IMR-90 (cell line): ENCODE data around the gene LRCH4. TPM values are rescaled to one million over a fixed set of nuclear protein-coding genes. Genes with fewer than 3 reads are reported as not detected.

Source experiments
- ATAC-seq: fragments of 200-7000 bp; cut with Tn5 transposase; 2 replicates; pipeline ENCODE4 v1.9.1; 2020; ENCODE audit warnings: low read depth, mild to moderate bottlenecking, moderate library complexity
- BruUV-seq: library from RNA; stranded (reverse); fragments of 400-500 nt; replicated peaks from 2 replicates; lab custom pipeline; 2021; lab: Mats Ljungman, UMichigan
- CTCF ChIA-PET: fragments of 300-600 bp; formaldehyde crosslinking; extraction: SDS; loops from one replicate; lab custom pipeline; 2021; ENCODE audit warnings: antibody characterized with exemption; lab: Yijun Ruan, JAX
- POLR2A ChIA-PET: fragments of 300-600 bp; sonication (Branson Sonifier 250); formaldehyde crosslinking; loops from one replicate; lab custom pipeline; 2022; ENCODE audit warnings: antibody characterized with exemption; ENCODE audit not compliant: unreplicated experiment; lab: Charles Lee
- DNase-seq: peaks from one replicate; pipeline ENCODE4 v3.0.0; 2013
- H2AFZ ChIP-seq: replicated peaks from 2 replicates; pipeline ENCODE3; 2013; ENCODE audit warnings: low read length, mild to moderate bottlenecking; ENCODE audit not compliant: poor library complexity
- H2AK5ac ChIP-seq: 2 replicates; pipeline ENCODE4 v1.6.1; 2013; ENCODE audit warnings: low read depth, low read length, inconsistent platforms
- H2AK9ac ChIP-seq: replicated peaks from 2 replicates; pipeline ENCODE3; 2013; ENCODE audit warnings: mild to moderate bottlenecking, low read depth, low read length, moderate library complexity; ENCODE audit not compliant: poor library complexity
- H2BK120ac ChIP-seq: 2 replicates; pipeline ENCODE4 v1.6.1; 2013; ENCODE audit warnings: low read depth, low read length, inconsistent platforms
- H2BK15ac ChIP-seq: 3 replicates; pipeline ENCODE4 v1.6.1; 2013; ENCODE audit warnings: low read depth, low read length, inconsistent platforms
- H2BK20ac ChIP-seq: 2 replicates; pipeline ENCODE4 v1.6.1; 2013; ENCODE audit warnings: low read depth, mild to moderate bottlenecking, inconsistent platforms, low read length, moderate library complexity
- H2BK5ac ChIP-seq: 2 replicates; pipeline ENCODE4 v1.6.1; 2013; ENCODE audit warnings: mild to moderate bottlenecking, low read depth, low read length, inconsistent platforms; ENCODE audit not compliant: poor library complexity, severe bottlenecking
- H3K14ac ChIP-seq: replicated peaks from 2 replicates; pipeline ENCODE4 v1.6.1; 2013; ENCODE audit warnings: low read depth, low read length, inconsistent platforms
- H3K18ac ChIP-seq: 2 replicates; pipeline ENCODE4 v1.6.1; 2013; ENCODE audit warnings: low read depth, low read length, control low read depth
- H3K23ac ChIP-seq: 2 replicates; pipeline ENCODE4 v1.6.1; 2013; ENCODE audit warnings: low read depth, low read length, inconsistent platforms
- H3K27ac ChIP-seq: 2 replicates; pipeline ENCODE4 v1.5.1; 2013; ENCODE audit warnings: mild to moderate bottlenecking, control low read depth, low read length; ENCODE audit not compliant: insufficient read depth
- H3K27me3 ChIP-seq: 2 replicates; pipeline ENCODE4 v1.6.1; 2013; ENCODE audit warnings: low read length; ENCODE audit not compliant: control insufficient read depth, insufficient read depth
- H3K36me3 ChIP-seq: 2 replicates; pipeline ENCODE4 v1.6.1; 2013; ENCODE audit warnings: low read length, mixed read lengths; ENCODE audit not compliant: control insufficient read depth, insufficient read depth
- H3K4ac ChIP-seq: 2 replicates; pipeline ENCODE4 v1.6.1; 2013; ENCODE audit warnings: low read depth, low read length, inconsistent platforms
- H3K4me1 ChIP-seq: 2 replicates; pipeline ENCODE4 v1.6.1; 2013; ENCODE audit warnings: low read length, mixed read lengths; ENCODE audit not compliant: control insufficient read depth, insufficient read depth
- H3K4me2 ChIP-seq: 2 replicates; pipeline ENCODE4 v1.6.1; 2013; ENCODE audit warnings: low read depth, mild to moderate bottlenecking, control low read depth, low read length, moderate library complexity
- H3K4me3 ChIP-seq: 2 replicates; pipeline ENCODE4 v1.5.1; 2013; ENCODE audit warnings: low read depth, mild to moderate bottlenecking, control low read depth, low read length, moderate library complexity; ENCODE audit not compliant: insufficient read depth
- H3K56ac ChIP-seq: 2 replicates; pipeline ENCODE4 v1.6.1; 2013; ENCODE audit warnings: low read length, inconsistent platforms; ENCODE audit not compliant: insufficient read depth; ENCODE audit errors: extremely low read depth
- H3K79me1 ChIP-seq, 2 experiments: 2 replicates each; pipeline ENCODE4 v1.6.1; 2013; ENCODE audit warnings: low read length in 2 of 2, inconsistent platforms in 1 of 2, low read depth in 1 of 2
- H3K9ac ChIP-seq: 2 replicates; pipeline ENCODE4 v1.6.1; 2013; ENCODE audit warnings: low read depth, low read length, control low read depth
- H3K9me1 ChIP-seq: 2 replicates; pipeline ENCODE4 v1.6.1; 2013; ENCODE audit warnings: low read length, inconsistent platforms; ENCODE audit not compliant: insufficient read depth
- H3K9me3 ChIP-seq: 2 replicates; pipeline ENCODE4 v1.6.1; 2013; ENCODE audit warnings: low read length; ENCODE audit not compliant: control insufficient read depth, insufficient read depth
- H4K20me1 ChIP-seq: 2 replicates; pipeline ENCODE4 v1.6.1; 2013; ENCODE audit warnings: low read length, inconsistent platforms; ENCODE audit not compliant: insufficient read depth
- H4K5ac ChIP-seq: 2 replicates; pipeline ENCODE4 v1.6.1; 2013; ENCODE audit warnings: mild to moderate bottlenecking, low read depth, low read length, control low read depth
- H4K8ac ChIP-seq, 2 experiments: 2 replicates each; pipeline ENCODE4 v1.6.1; 2013; ENCODE audit warnings: low read depth in 2 of 2, low read length in 2 of 2, control low read depth in 1 of 2, inconsistent platforms in 1 of 2
- H4K91ac ChIP-seq: 2 replicates; pipeline ENCODE4 v1.6.1; 2013; ENCODE audit warnings: low read depth, low read length, inconsistent platforms; ENCODE audit not compliant: insufficient read depth
- BHLHE40 ChIP-seq: fragments of 150-350 bp; IDR thresholded peaks from 2 replicates; pipeline ENCODE4 v1.6.1; 2016; ENCODE audit warnings: mild to moderate bottlenecking, low read depth, low read length
- CEBPB ChIP-seq: IDR thresholded peaks from 2 replicates; pipeline ENCODE4 v1.6.1; 2012; ENCODE audit warnings: low read depth, low read length, improper control_type of control experiment
- CHD1 ChIP-seq: IDR thresholded peaks from 2 replicates; pipeline ENCODE4 v1.6.1; 2012; ENCODE audit warnings: low read depth, low read length, improper control_type of control experiment
- CTCF ChIP-seq: conservative IDR thresholded peaks from 2 replicates; pipeline ENCODE4 v1.5.1; 2012; ENCODE audit warnings: mild to moderate bottlenecking, low read depth, low read length, improper control_type of control experiment
- FOS ChIP-seq: fragments of 150-350 bp; IDR thresholded peaks from 2 replicates; pipeline ENCODE4 v1.6.1; 2016; ENCODE audit warnings: low read depth, low read length
- MAFK ChIP-seq: IDR thresholded peaks from 2 replicates; pipeline ENCODE4 v1.6.1; 2012; ENCODE audit warnings: low read depth, low read length, improper control_type of control experiment
- MAZ ChIP-seq: IDR thresholded peaks from 2 replicates; pipeline ENCODE4 v1.6.1; 2012; ENCODE audit warnings: low read depth, mild to moderate bottlenecking, low read length, improper control_type of control experiment, moderate library complexity, borderline replicate concordance
- MXI1 ChIP-seq: IDR thresholded peaks from 2 replicates; pipeline ENCODE4 v1.6.1; 2012; ENCODE audit warnings: low read depth, mild to moderate bottlenecking, low read length, moderate library complexity, borderline replicate concordance
- NFE2L2 ChIP-seq: fragments of 150-350 bp; IDR thresholded peaks from 2 replicates; pipeline ENCODE4 v1.6.1; 2016; ENCODE audit warnings: low read depth, mild to moderate bottlenecking, low read length
- POLR2A ChIP-seq: IDR thresholded peaks from 2 replicates; pipeline ENCODE4 v1.6.1; 2012; ENCODE audit warnings: mild to moderate bottlenecking, low read depth, low read length
- RAD21 ChIP-seq: IDR thresholded peaks from 2 replicates; pipeline ENCODE4 v1.6.1; 2012; ENCODE audit warnings: low read length, improper control_type of control experiment
- RFX5 ChIP-seq: IDR thresholded peaks from 2 replicates; pipeline ENCODE4 v1.8.0; 2012; ENCODE audit warnings: low read depth, mild to moderate bottlenecking, low read length, moderate library complexity
- USF2 ChIP-seq: fragments of 150-350 bp; IDR thresholded peaks from 2 replicates; pipeline ENCODE4 v1.6.1; 2017; ENCODE audit warnings: mild to moderate bottlenecking, antibody characterized with exemption, low read length, low read depth
- WGBS, 2 experiments: methylation state at CpG; one replicate each; pipeline versions ENCODE4 v1.1.5 to v1.1.7; 2013; ENCODE audit warnings: missing lambda C conversion rate in 2 of 2; ENCODE audit not compliant: insufficient read length in 1 of 2; ENCODE audit errors: extremely low coverage in 2 of 2; 5-methylcytosine and 5-hydroxymethylcytosine counted together
- dilution Hi-C: fragments of 300-500 bp; cut with HindIII; formaldehyde crosslinking; loops from one replicate; pipeline ENCODE4 v1.14.3; 2018; ENCODE audit warnings: low sequenced_read_pairs; ENCODE audit not compliant: unreplicated experiment
- in situ Hi-C: fragments of 300-500 bp; cut with MboI; formaldehyde crosslinking; loops from 3 replicates; pipeline ENCODE4 v1.14.3; 2019; ENCODE audit warnings: low sequenced_read_pairs, inconsistent platforms, mixed read lengths
- intact Hi-C: fragments of 100-400 bp; cut with micrococcal nuclease; formaldehyde crosslinking; loops from 2 replicates; pipeline ENCODE4 v1.10.0; 2022
- polyA plus RNA-seq, 3 experiments: library from polyadenylated mRNA; depleted of rRNA; stranded (reverse); fragments of >200 nt; gene quantifications; 2 replicates each; pipeline ENCODE4 v1.2.3, GENCODE V29; 2012; ENCODE audit warnings: low replicate concordance in 1 of 3
- total RNA-seq: library from RNA; depleted of rRNA; stranded (reverse); fragments of >200 nt; gene quantifications from 2 replicates; pipeline ENCODE4 v1.2.3, GENCODE V29; 2012
- TF ChIP-seq, protein P1 (sequence below): fragments of 150-350 bp; IDR thresholded peaks from 2 replicates; pipeline ENCODE4 v1.6.1; 2016; ENCODE audit warnings: low read depth, mild to moderate bottlenecking, low read length, moderate library complexity, borderline replicate concordance

Gene LRCH4
- total and polyA plus RNA-seq, 2 of the 4 experiments (the other 2 are of a cell fraction) = 5.0 to 41.3 TPM

DNA sequence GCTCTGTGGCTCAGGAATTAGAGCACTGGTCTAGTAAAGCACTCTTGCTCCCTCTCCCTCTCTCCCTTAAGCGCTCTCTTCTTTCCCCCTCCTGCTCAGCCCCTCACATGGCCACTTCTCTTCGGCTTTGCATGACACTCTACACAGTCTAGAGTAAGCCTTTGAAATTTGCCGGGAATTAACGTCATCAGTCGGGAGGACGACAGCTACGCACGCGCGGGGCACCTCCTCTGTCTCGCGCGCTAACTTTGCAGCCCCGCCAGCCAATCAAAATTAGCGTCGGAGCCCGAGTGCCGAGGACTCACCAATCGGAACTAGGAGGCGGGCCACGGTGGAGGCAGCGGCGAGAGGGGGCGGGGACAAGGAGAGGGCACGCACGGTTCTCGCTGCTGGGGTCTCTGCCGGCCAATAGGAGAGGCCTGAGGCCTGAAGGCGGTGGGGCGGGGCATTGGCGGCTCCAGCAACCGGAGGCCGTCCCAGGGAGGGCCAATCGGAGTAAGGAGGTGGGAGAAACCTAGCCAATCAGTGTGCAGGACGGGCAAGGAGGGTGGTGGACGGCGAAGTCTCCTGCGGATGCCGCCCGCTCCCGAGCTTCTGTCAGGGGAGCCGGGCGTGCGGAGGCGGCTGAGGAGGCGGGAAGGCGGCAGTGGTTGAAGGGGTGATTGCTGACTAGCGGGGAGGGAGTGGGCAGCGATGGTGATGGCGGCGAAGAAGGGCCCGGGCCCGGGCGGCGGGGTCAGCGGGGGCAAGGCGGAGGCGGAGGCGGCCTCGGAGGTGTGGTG is 47.1 kb downstream of the LRCH4 start, which contains the start of gene AGFG2:
Gene AGFG2 (plus strand): TSS at position 550 of the 782 bp plus-strand sequence. CDS start 144 bp downstream, at position 694.
- no peak within 1 kb of the TSS for H4K5ac ChIP-seq
- in situ Hi-C loops (no loop called here), intact Hi-C loops (no loop called here), dilution Hi-C loops (no loop called here)
- peaks cover 9 to 12% of the 10 kb centered on the region in 2 experiments; a peak in 3 of 4 replicates for H3K79me1 ChIP-seq
- peak within 1 kb of the TSS; percentile 92 for H2AFZ ChIP-seq
- H3K4me1 ChIP-seq = peaks cover 3% of the 10 kb centered on the region
- H4K20me1 ChIP-seq = no peaks in the 10 kb centered on the region
- no peaks in the 10 kb centered on the region for H3K9me3 ChIP-seq
- H2BK120ac ChIP-seq = no peak within 1 kb of the TSS
- H3K14ac ChIP-seq = no peak within 1 kb of the TSS
- ATAC-seq (peak; percentile 99), DNase-seq (peak; percentile 99)
- no peak within 1 kb of the TSS for H2AK5ac ChIP-seq
- no peak within 1 kb of the TSS for H3K56ac ChIP-seq
- no peak within 1 kb of the TSS for H3K4ac ChIP-seq
- no peaks in the 10 kb centered on the region for H3K9me1 ChIP-seq
- peak within 1 kb of the TSS; percentile 98 for H3K4me2 ChIP-seq
- no peak within 1 kb of the TSS; the same call in 1 of the 2 replicates for H3K27ac ChIP-seq
- H2BK20ac ChIP-seq = no peak within 1 kb of the TSS
- peak within 1 kb of the TSS in 1 of 2 experiments; percentile 60; a peak in 1 of 4 replicates for H4K8ac ChIP-seq
- peak within 1 kb of the TSS; percentile 24 for H3K9ac ChIP-seq
- POLR2A ChIA-PET = interaction anchor here (0.7 kb wide), 1 partner anchor 11 kb away, joined by 9 read pairs; no protein-coding TSS in a partner anchor
- H2BK15ac ChIP-seq = no peak within 1 kb of the TSS
- WGBS, 2 experiments = 0% methylated on average over 27 of the region's 60 CpGs; no CpG with 5 or more reads in 1 of the 2 experiments
- CTCF ChIA-PET = interaction anchor here (0.6 to 1.1 kb wide), 3 partner anchors 9 to 56 kb away, joined by 3 to 4 read pairs (median 3); no protein-coding TSS in a partner anchor
- H3K4me3 ChIP-seq = peak within 1 kb of the TSS; percentile 61
- no peak within 1 kb of the TSS for H2BK5ac ChIP-seq
- H3K27me3 ChIP-seq = no peaks in the 10 kb centered on the region; the same call in 1 of the 2 replicates
- no peak within 1 kb of the TSS for H3K18ac ChIP-seq
- H2AK9ac ChIP-seq = peak within 1 kb of the TSS; percentile 70
- no peaks in the 10 kb centered on the region for H3K36me3 ChIP-seq
- H3K23ac ChIP-seq = peak within 1 kb of the TSS; percentile 71; the same call in 1 of the 2 replicates
- BruUV-seq = no TSS peak
- H4K91ac ChIP-seq = no peak within 1 kb of the TSS
- TF ChIP-seq RFX5 = 0 out of 2 replicates have a peak, but pooled peaks have one; percentile 29
- TF ChIP-seq MAZ = peak; percentile 68
- 0 out of 2 replicates have a peak, but pooled peaks have one; percentile 22 for TF ChIP-seq POLR2A
- TF ChIP-seq, protein P1, sequence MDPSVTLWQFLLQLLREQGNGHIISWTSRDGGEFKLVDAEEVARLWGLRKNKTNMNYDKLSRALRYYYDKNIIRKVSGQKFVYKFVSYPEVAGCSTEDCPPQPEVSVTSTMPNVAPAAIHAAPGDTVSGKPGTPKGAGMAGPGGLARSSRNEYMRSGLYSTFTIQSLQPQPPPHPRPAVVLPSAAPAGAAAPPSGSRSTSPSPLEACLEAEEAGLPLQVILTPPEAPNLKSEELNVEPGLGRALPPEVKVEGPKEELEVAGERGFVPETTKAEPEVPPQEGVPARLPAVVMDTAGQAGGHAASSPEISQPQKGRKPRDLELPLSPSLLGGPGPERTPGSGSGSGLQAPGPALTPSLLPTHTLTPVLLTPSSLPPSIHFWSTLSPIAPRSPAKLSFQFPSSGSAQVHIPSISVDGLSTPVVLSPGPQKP = no peak
- TF ChIP-seq RAD21 = 0 out of 2 replicates have a peak, but pooled peaks have one; percentile 12
- peak; percentile 94 for TF ChIP-seq BHLHE40
- no peak for TF ChIP-seq NFE2L2
- TF ChIP-seq CHD1 = no peak
- peak; percentile 100 for TF ChIP-seq MXI1
- TF ChIP-seq MAFK = no peak
- no peak for TF ChIP-seq CTCF
- TF ChIP-seq CEBPB = no peak
- peak; percentile 16; the same call in 1 of the 2 replicates for TF ChIP-seq FOS
- TF ChIP-seq USF2 = peak; percentile 60
